Astrocyte of the spinal cord (primary cell): ENCODE results near the gene SETD4.
A peak's percentile ranks its signal among the peaks of the same experiment; 100 is the strongest.
"Not testable (repeated sequence)": the region's sequence is repeated elsewhere in the genome, so short reads cannot be mapped to it uniquely, and the experiment has no call there.

ENCODE experiments used
- DNase-seq: peaks from one replicate; pipeline ENCODE4 v3.0.0; 2011; ENCODE audit warnings: low read depth, low spot score
- H3K4me3 ChIP-seq: 2 replicates; pipeline ENCODE4 v1.5.1; 2011; ENCODE audit warnings: low read depth, mild to moderate bottlenecking, low read length, moderate library complexity
- in situ Hi-C: cut with HindIII; loops from 2 replicates; pipeline ENCODE4 v1.10.0; 2017; ENCODE audit warnings: low sequenced_read_pairs
- TF ChIP-seq, protein P1 (sequence below): IDR thresholded peaks from 2 replicates; pipeline ENCODE4 v1.5.1; 2012; ENCODE audit warnings: low read depth, mild to moderate bottlenecking, low read length, inconsistent platforms

SETD4 gene

DNA sequence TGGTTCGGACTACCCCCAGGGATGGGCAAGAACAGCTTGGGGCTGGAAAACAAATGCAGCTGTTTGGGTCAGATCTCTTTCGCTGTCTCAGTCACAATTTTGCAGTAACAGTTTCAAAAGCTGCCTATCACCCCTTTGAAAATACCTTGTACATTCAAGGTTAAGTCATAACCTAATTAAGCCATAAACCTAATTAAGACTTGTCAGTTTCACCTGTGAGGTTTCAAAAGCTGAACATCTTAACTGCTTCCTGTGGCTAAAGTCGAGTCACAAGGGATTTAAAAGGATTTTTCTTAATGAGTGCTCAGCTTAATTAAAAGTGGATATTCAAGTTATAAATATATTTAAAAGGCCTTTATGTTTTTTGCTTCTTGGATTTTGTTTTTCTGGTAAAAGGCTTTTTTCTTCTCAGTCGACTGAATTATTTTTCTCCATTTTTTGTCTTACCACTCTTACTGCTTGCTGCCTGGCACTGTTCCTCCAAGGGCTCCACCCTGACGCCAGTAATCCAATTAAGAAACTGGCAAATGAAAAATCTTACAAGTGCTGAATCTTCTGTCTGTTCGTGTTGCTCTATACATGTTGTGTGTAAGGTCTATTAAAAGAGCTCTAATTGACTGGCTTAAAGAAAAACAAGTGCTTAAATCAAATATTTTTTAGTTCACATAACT lies 40.8 kb upstream of the SETD4 start:
- no peak overlapping the region for H3K4me3 ChIP-seq
- in situ Hi-C loops = no loop called here
- TF ChIP-seq, protein P1, sequence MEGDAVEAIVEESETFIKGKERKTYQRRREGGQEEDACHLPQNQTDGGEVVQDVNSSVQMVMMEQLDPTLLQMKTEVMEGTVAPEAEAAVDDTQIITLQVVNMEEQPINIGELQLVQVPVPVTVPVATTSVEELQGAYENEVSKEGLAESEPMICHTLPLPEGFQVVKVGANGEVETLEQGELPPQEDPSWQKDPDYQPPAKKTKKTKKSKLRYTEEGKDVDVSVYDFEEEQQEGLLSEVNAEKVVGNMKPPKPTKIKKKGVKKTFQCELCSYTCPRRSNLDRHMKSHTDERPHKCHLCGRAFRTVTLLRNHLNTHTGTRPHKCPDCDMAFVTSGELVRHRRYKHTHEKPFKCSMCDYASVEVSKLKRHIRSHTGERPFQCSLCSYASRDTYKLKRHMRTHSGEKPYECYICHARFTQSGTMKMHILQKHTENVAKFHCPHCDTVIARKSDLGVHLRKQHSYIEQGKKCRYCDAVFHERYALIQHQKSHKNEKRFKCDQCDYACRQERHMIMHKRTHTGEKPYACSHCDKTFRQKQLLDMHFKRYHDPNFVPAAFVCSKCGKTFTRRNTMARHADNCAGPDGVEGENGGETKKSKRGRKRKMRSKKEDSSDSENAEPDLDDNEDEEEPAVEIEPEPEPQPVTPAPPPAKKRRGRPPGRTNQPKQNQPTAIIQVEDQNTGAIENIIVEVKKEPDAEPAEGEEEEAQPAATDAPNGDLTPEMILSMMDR = no peak
- no peak for DNase-seq

GRCh38 chr21:36099695-36100211 lies 39.4 kb upstream of the SETD4 start:
- H3K4me3 ChIP-seq, in situ Hi-C loops, DNase-seq: not testable (repeated sequence)

DNA sequence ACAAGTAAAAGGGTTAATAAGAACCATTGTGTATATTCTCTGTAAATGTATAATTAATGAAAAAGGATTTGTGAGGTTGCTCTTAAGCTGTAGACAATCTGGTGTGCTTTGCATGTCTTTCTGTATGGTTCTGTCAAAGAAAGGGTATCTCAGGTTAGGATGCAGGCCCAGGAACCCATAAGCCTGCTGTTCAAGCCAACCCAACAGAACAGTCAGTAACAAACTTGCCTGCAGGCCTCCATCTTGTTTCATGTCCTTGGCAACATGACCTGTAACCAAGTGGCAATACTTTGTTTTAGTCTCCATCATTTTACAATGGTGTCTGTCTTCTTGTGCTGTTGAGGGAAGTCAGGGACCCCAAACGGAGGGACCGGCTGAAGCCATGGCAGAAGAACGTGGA lies 38.7 kb upstream of the SETD4 start:
- TF ChIP-seq, protein P1 = no peak

DNA sequence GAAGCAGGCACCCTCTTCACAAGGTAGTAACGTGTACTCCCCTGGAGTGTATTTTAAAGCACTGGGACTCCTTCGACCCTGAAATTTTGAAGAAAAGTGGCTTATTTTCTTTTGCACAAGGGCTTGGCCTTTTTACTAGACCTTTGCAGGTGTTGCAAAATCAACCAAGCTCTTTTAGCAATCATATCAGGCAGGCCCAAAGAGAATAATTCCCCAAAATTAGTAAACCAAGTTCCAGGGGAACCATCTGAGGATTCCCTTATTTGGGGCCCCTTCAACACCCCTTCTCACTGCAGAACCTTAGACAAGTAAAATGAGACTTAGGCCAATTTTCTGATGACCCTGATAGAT lies 37.8 kb upstream of the SETD4 start:
- TF ChIP-seq, protein P1 = no peak
- DNase-seq = no peak
- in situ Hi-C loops = no loop called here
- no peak overlapping the region for H3K4me3 ChIP-seq

More for the DNA sequence above, 38.7 kb upstream of the SETD4 start:
- DNase-seq = no peak
- in situ Hi-C loops = no loop called here
- no peak overlapping the region for H3K4me3 ChIP-seq

- peak; percentile 31 for DNase-seq
- TF ChIP-seq, protein P1 = no peak
- in situ Hi-C loops = no loop called here
- no peak overlapping the region for H3K4me3 ChIP-seq
These were observed 37.3 kb upstream of the SETD4 start for GRCh38 chr21:36097427-36098181.

- TF ChIP-seq, protein P1 = no peak
- no peak overlapping the region for H3K4me3 ChIP-seq
- no peak for DNase-seq
- in situ Hi-C loops = no loop called here
These were observed 36.3 kb upstream of the SETD4 start for GRCh38 chr21:36096398-36097290.
